GM12878 (cell line): Measurements from ENCODE around the gene NAALADL2. TPM values are rescaled to one million over a fixed set of nuclear protein-coding genes. Genes with fewer than 3 reads are reported as not detected.

Experiments
- ATAC-seq: fragments of 200-7000 bp; cut with Tn5 transposase; 3 replicates; pipeline ENCODE4 v1.9.1; 2020; ENCODE audit warnings: mild to moderate bottlenecking, moderate library complexity
- BruUV-seq: library from RNA; stranded (reverse); fragments of 400-500 nt; replicated peaks from 2 replicates; lab custom pipeline; 2021; lab: Mats Ljungman, UMichigan
- CTCF ChIA-PET: fragments of 300-600 bp; sonication (Branson Sonifier 250); formaldehyde crosslinking; extraction: SDS; loops from one replicate; lab custom pipeline; 2021; ENCODE audit warnings: inconsistent platforms; lab: Yijun Ruan, JAX
- POLR2A ChIA-PET: fragments of 350-600 bp; formaldehyde crosslinking; extraction: SDS; loops from one replicate; lab custom pipeline; 2021; ENCODE audit warnings: inconsistent platforms; lab: Charles Lee
- RAD21 ChIA-PET: fragments of 300-600 bp; sonication (Branson Sonifier 250); formaldehyde crosslinking; loops from one replicate; lab custom pipeline; 2023; ENCODE audit warnings: antibody characterized with exemption; ENCODE audit not compliant: unreplicated experiment; lab: Charles Lee
- SMC1A ChIA-PET: fragments of 300-600 bp; sonication (Branson Sonifier 250); formaldehyde crosslinking; loops from one replicate; lab custom pipeline; 2023; ENCODE audit not compliant: unreplicated experiment, uncharacterized antibody; lab: Charles Lee
- DNase-seq: peaks from one replicate; pipeline ENCODE4 v3.0.0-alpha.2; 2011; ENCODE audit warnings: low read depth, low spot score
- FAIRE-seq: peaks from 3 replicates; lab custom pipeline; 2011; peaks lifted over from hg19 to GRCh38; lab: Jason Lieb, UNC
- H2AFZ ChIP-seq: 2 replicates; pipeline ENCODE4 v1.6.0; 2011; ENCODE audit warnings: low read depth, low read length, control low read depth; ENCODE audit not compliant: control insufficient read depth
- H3K27ac ChIP-seq: 2 replicates; pipeline ENCODE4 v1.5.1; 2011; ENCODE audit warnings: control low read depth; ENCODE audit not compliant: control insufficient read depth, insufficient read depth
- H3K27me3 ChIP-seq, 2 experiments: replicated peaks in 1 of 2; 2 replicates each; pipeline versions ENCODE4 v1.6.0 to v1.6.1; 2011; ENCODE audit warnings: low read length in 1 of 2; ENCODE audit not compliant: control insufficient read depth in 2 of 2, insufficient read depth in 2 of 2
- H3K36me3 ChIP-seq, 2 experiments: 2 replicates each; pipeline ENCODE4 v1.5.1; 2011; ENCODE audit warnings: low read length in 1 of 2; ENCODE audit not compliant: control insufficient read depth in 2 of 2, insufficient read depth in 2 of 2
- H3K4me1 ChIP-seq: 2 replicates; pipeline ENCODE4 v1.6.1; 2011; ENCODE audit warnings: mild to moderate bottlenecking, low read length, moderate library complexity, mixed read lengths; ENCODE audit not compliant: control insufficient read depth, insufficient read depth
- H3K4me2 ChIP-seq: 2 replicates; pipeline ENCODE4 v1.6.0; 2011; ENCODE audit warnings: control low read depth; ENCODE audit not compliant: control insufficient read depth, insufficient read depth
- H3K4me3 ChIP-seq: fragments of 200-600 bp; sonication (generic); 2 replicates; pipeline ENCODE4 v1.5.1; 2016
- H3K79me2 ChIP-seq: 2 replicates; pipeline ENCODE4 v1.6.0; 2011; ENCODE audit warnings: low read length; ENCODE audit not compliant: control insufficient read depth, insufficient read depth
- H3K9ac ChIP-seq: 2 replicates; pipeline ENCODE4 v1.8.0; 2011; ENCODE audit warnings: low read length, control low read depth, mixed read lengths; ENCODE audit not compliant: control insufficient read depth, insufficient read depth
- H3K9me3 ChIP-seq: replicated peaks from 3 replicates; pipeline ENCODE4 v1.5.1; 2011; ENCODE audit warnings: mild to moderate bottlenecking, low read length; ENCODE audit not compliant: control insufficient read depth, insufficient read depth
- H4K20me1 ChIP-seq: 2 replicates; pipeline ENCODE4 v1.6.0; 2011; ENCODE audit not compliant: control insufficient read depth, insufficient read depth
- BCL11A ChIP-seq: IDR thresholded peaks from 2 replicates; pipeline ENCODE4 v1.6.1; 2011; ENCODE audit warnings: low read depth, low read length
- BCL3 ChIP-seq: IDR thresholded peaks from 2 replicates; pipeline ENCODE4 v1.6.1; 2011; ENCODE audit warnings: borderline replicate concordance, low read depth, mild to moderate bottlenecking, moderate library complexity, low read length; ENCODE audit not compliant: insufficient read depth, poor library complexity, severe bottlenecking
- FOS ChIP-seq: IDR thresholded peaks from 3 replicates; pipeline ENCODE4 v1.6.1; 2011; ENCODE audit warnings: borderline replicate concordance; ENCODE audit not compliant: insufficient read length; ENCODE audit errors: extremely low read depth
- JUNB ChIP-seq: IDR thresholded peaks from 2 replicates; pipeline ENCODE4 v1.6.1; 2016; ENCODE audit warnings: antibody characterized with exemption, mild to moderate bottlenecking
- KAT2A ChIP-seq: conservative IDR thresholded peaks from 2 replicates; pipeline ENCODE4 v1.6.1; 2011; ENCODE audit warnings: low read depth, low read length; ENCODE audit not compliant: control insufficient read depth
- KLF5 ChIP-seq: fragments of 450-650 bp; IDR thresholded peaks from 2 replicates; pipeline ENCODE4 v1.6.1; 2014; ENCODE audit warnings: mild to moderate bottlenecking; ENCODE audit not compliant: partially characterized antibody
- MEF2A ChIP-seq: IDR thresholded peaks from 2 replicates; pipeline ENCODE4 v1.6.1; 2011; ENCODE audit warnings: low read depth, mild to moderate bottlenecking, low read length, moderate library complexity; ENCODE audit not compliant: insufficient read depth
- PAX5 ChIP-seq: IDR thresholded peaks from 2 replicates; pipeline ENCODE4 v1.6.1; 2011; ENCODE audit warnings: low read depth, low read length, borderline replicate concordance
- SRF ChIP-seq, 2 experiments: IDR thresholded peaks; 2 replicates each; pipeline ENCODE4 v1.6.1; 2011; ENCODE audit warnings: low read depth in 2 of 2, low read length in 2 of 2, mild to moderate bottlenecking in 1 of 2, moderate library complexity in 1 of 2
- STAT3 ChIP-seq: IDR thresholded peaks from 2 replicates; pipeline ENCODE4 v1.6.1; 2011; ENCODE audit warnings: low read depth, low read length, improper control_type of control experiment
- ZBTB11 ChIP-seq: fragments of 450-650 bp; formaldehyde crosslinking; IDR thresholded peaks from 2 replicates; pipeline ENCODE4 v1.5.0; 2022; ENCODE audit warnings: mild to moderate bottlenecking, missing genetic modification characterization
- WGBS: methylation state at CpG from one replicate; pipeline ENCODE4 v1.1.6; 2016; ENCODE audit warnings: low lambda C conversion rate; ENCODE audit not compliant: insufficient replicate concordance, insufficient coverage; ENCODE audit errors: missing lambda C conversion rate; 5-methylcytosine and 5-hydroxymethylcytosine counted together
- in situ Hi-C: fragments of 300-500 bp; cut with MboI; formaldehyde crosslinking; loops from 9 replicates; pipeline ENCODE4 v1.14.3; 2018; ENCODE audit warnings: mixed read lengths
- intact Hi-C: fragments of 100-400 bp; cut with micrococcal nuclease; formaldehyde crosslinking; loops from one replicate; pipeline ENCODE4 v1.14.2; 2022; ENCODE audit not compliant: unreplicated experiment
- polyA plus RNA-seq, 11 experiments: library from polyadenylated mRNA; depleted of rRNA in 4 of 11; unstranded in 6 of 11; stranded (reverse) in 5 of 11; fragments of >200 nt; fragmentation: Nextera tagmentation in 4 of 11; fragmentation: Illumina TruSeq in 1 of 11; extraction: Ambion mirVana in 4 of 11; extraction: Trizol in 1 of 11; gene quantifications; 1 replicate in 1 of 11; 2 replicates in 10 of 11; pipeline versions ENCODE4 v1.2.1 to v1.2.3, GENCODE V29; 2011 to 2016; ENCODE audit warnings: inconsistent platforms in 2 of 11, missing spikeins in 2 of 11, low read depth in 1 of 11
- total RNA-seq, 4 experiments: library from RNA; depleted of rRNA in 3 of 4; stranded (reverse); fragments of >200 nt in 3 of 4; fragmentation: Illumina TruSeq in 1 of 4; extraction: Trizol in 1 of 4; gene quantifications; 2 replicates each; pipeline versions ENCODE4 v1.2.1 to v1.2.3, GENCODE V29; 2013 to 2021
- TF ChIP-seq, protein P1 (sequence below): fragments of 450-650 bp; formaldehyde crosslinking; IDR thresholded peaks from 2 replicates; pipeline ENCODE4 v1.4.0; 2022; ENCODE audit warnings: mild to moderate bottlenecking, moderate library complexity
- TF ChIP-seq, protein P2 (sequence below): IDR thresholded peaks from 2 replicates; pipeline ENCODE4 v1.6.1; 2011; ENCODE audit warnings: low read depth, low read length, improper control_type of control experiment, borderline replicate concordance

Gene NAALADL2
- total and polyA plus RNA-seq, 10 of the 15 experiments (the other 5 are each of a cell fraction or from before 2014, with no cell fraction given), result 0.06 to 10.8 (median 0.46) TPM

DNA sequence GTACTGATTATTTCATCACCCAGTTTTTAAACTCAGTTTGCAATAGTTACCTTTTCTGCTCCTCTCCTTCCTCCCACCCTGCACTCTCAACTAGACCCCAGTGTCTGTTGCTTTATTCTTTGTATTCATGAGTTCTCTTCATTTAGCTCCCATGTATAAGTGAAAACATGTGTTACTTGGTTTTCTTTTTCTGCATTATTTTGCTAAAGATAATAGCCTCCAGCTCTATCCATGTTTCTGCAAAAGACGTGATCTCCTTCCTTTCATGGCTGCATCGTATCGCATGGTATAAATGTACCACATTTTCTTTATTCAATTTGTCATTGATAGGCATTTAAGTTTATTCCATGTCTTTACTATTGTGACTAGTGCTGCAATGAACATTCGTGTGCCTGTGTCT is 79.0 kb downstream of the NAALADL2 start (continued):
- TF ChIP-seq, protein P1, sequence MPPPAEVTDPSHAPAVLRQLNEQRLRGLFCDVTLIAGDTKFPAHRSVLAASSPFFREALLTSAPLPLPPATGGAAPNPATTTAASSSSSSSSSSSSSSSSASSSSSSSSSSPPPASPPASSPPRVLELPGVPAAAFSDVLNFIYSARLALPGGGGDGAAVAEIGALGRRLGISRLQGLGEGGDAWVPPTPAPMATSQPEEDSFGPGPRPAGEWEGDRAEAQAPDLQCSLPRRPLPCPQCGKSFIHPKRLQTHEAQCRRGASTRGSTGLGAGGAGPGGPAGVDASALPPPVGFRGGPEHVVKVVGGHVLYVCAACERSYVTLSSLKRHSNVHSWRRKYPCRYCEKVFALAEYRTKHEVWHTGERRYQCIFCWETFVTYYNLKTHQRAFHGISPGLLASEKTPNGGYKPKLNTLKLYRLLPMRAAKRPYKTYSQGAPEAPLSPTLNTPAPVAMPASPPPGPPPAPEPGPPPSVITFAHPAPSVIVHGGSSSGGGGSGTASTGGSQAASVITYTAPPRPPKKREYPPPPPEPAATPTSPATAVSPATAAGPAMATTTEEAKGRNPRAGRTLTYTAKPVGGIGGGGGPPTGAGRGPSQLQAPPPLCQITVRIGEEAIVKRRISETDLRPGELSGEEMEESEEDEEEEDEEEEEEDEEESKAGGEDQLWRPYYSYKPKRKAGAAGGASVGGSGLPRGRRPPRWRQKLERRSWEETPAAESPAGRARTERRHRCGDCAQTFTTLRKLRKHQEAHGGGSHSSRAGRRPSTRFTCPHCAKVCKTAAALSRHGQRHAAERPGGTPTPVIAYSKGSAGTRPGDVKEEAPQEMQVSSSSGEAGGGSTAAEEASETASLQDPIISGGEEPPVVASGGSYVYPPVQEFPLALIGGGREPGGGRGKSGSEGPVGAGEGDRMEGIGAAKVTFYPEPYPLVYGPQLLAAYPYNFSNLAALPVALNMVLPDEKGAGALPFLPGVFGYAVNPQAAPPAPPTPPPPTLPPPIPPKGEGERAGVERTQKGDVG (CRISPR knock-in tag), result no peak
- TF ChIP-seq KLF5 (no peak), SRF (IDR thresholded peaks at IDR 0.05; ENCODE audit: low read depth in 2 of 2, low read length in 2 of 2) (no peak), PAX5 (no peak)

GRCh38 chr3:174940151-174940550 is 81.0 kb downstream of the NAALADL2 start:
- H3K27ac ChIP-seq, result no peak overlapping the region
- H3K79me2 ChIP-seq, result no peaks in the 10 kb centered on the region
- WGBS, result 0% methylated on average over 2 of the region's 2 CpGs
- no TSS peak for BruUV-seq
- H3K27me3 ChIP-seq, result no peaks in the 10 kb centered on the region
- H2AFZ ChIP-seq, result no peak overlapping the region
- ChIA-PET POLR2A (no interaction called here), CTCF (interaction anchor here (0.8 kb wide), 1 partner anchor 36 kb away, joined by 3 read pairs; no protein-coding TSS in a partner anchor), SMC1A (no interaction called here), RAD21 (no interaction called here)
- no peak overlapping the region for H3K4me3 ChIP-seq
- H3K4me2 ChIP-seq, result no peak overlapping the region
- H4K20me1 ChIP-seq, result no peaks in the 10 kb centered on the region
- no peaks in the 10 kb centered on the region for H3K36me3 ChIP-seq
- no peaks in the 10 kb centered on the region for H3K9me3 ChIP-seq
- in situ Hi-C loops (no loop called here), intact Hi-C loops (no loop called here)
- FAIRE-seq (no peak), ATAC-seq (no peak), DNase-seq (no peak)
- no peaks in the 10 kb centered on the region for H3K4me1 ChIP-seq
- H3K9ac ChIP-seq, result no peak overlapping the region
- TF ChIP-seq FOS (no peak), BCL11A (no peak), KAT2A (no peak), ZBTB11 (no peak), MEF2A (no peak), BCL3 (no peak), STAT3 (no peak), JUNB (no peak)
- TF ChIP-seq, protein P2, sequence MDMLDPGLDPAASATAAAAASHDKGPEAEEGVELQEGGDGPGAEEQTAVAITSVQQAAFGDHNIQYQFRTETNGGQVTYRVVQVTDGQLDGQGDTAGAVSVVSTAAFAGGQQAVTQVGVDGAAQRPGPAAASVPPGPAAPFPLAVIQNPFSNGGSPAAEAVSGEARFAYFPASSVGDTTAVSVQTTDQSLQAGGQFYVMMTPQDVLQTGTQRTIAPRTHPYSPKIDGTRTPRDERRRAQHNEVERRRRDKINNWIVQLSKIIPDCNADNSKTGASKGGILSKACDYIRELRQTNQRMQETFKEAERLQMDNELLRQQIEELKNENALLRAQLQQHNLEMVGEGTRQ, result no peak
